Neuronal stem cell (in vitro differentiated cells): ENCODE results near the gene DGKB.

Experiments used
- DNase-seq: peaks from one replicate; pipeline ENCODE4 v3.0.0-alpha.2; 2013; ENCODE audit warnings: low spot score
- H2AFZ ChIP-seq: one replicate; pipeline ENCODE4 v1.6.1; 2013; ENCODE audit warnings: mild to moderate bottlenecking, low read length, inconsistent platforms
- H2AK5ac ChIP-seq: 2 replicates; pipeline ENCODE4 v1.6.1; 2013; ENCODE audit warnings: low read depth, mild to moderate bottlenecking, inconsistent platforms, low read length, moderate library complexity, mixed read lengths
- H2BK120ac ChIP-seq: 2 replicates; pipeline ENCODE4 v1.6.1; 2013; ENCODE audit warnings: low read depth, mild to moderate bottlenecking, inconsistent platforms, low read length, moderate library complexity, mixed read lengths
- H2BK12ac ChIP-seq: one replicate; pipeline ENCODE4 v1.6.1; 2013; ENCODE audit warnings: low read length, inconsistent platforms
- H2BK15ac ChIP-seq: 2 replicates; pipeline ENCODE4 v1.6.1; 2013; ENCODE audit warnings: mild to moderate bottlenecking, low read length, inconsistent platforms, mixed read lengths
- H2BK5ac ChIP-seq: one replicate; pipeline ENCODE4 v1.6.1; 2013; ENCODE audit warnings: inconsistent platforms, mild to moderate bottlenecking, low read length, moderate library complexity
- H3K14ac ChIP-seq: one replicate; pipeline ENCODE4 v1.6.1; 2013; ENCODE audit warnings: low read length, inconsistent platforms
- H3K18ac ChIP-seq: 2 replicates; pipeline ENCODE4 v1.6.1; 2013; ENCODE audit warnings: low read length, inconsistent platforms
- H3K23ac ChIP-seq: 2 replicates; pipeline ENCODE4 v1.6.1; 2013; ENCODE audit warnings: low read depth, mild to moderate bottlenecking, mixed read lengths, low read length, inconsistent platforms; ENCODE audit not compliant: poor library complexity
- H3K27ac ChIP-seq: replicated peaks from 3 replicates; pipeline ENCODE4 v1.5.1; 2013; ENCODE audit warnings: low read length, inconsistent platforms
- H3K27me3 ChIP-seq, 3 experiments: 2 replicates each; pipeline ENCODE4 v1.6.1; 2013; ENCODE audit warnings: low read length in 3 of 3, mild to moderate bottlenecking in 2 of 3, inconsistent platforms in 1 of 3, low read depth in 1 of 3, mixed read lengths in 1 of 3, moderate library complexity in 1 of 3; ENCODE audit not compliant: control insufficient read depth in 3 of 3, insufficient read depth in 3 of 3
- H3K36me3 ChIP-seq, 2 donors: replicated peaks in 1 of 2; 2 replicates each; pipeline ENCODE4 v1.6.1; 2013; ENCODE audit warnings: low read length in 2 of 2; ENCODE audit not compliant: control insufficient read depth in 2 of 2, insufficient read depth in 2 of 2
- H3K4ac ChIP-seq: 2 replicates; pipeline ENCODE4 v1.6.1; 2013; ENCODE audit warnings: inconsistent platforms, mild to moderate bottlenecking, low read length, moderate library complexity
- H3K4me1 ChIP-seq, 2 donors: 1 replicate in 1 of 2; 2 replicates in 1 of 2; pipeline ENCODE4 v1.6.1; 2013; ENCODE audit warnings: low read length in 2 of 2, low read depth in 1 of 2; ENCODE audit not compliant: control insufficient read depth in 2 of 2, insufficient read depth in 1 of 2
- H3K4me2 ChIP-seq: one replicate; pipeline ENCODE4 v1.6.1; 2013; ENCODE audit warnings: mild to moderate bottlenecking, low read length, inconsistent platforms; ENCODE audit not compliant: insufficient read depth, poor library complexity, severe bottlenecking
- H3K4me3 ChIP-seq, 2 donors: 2 replicates each; pipeline ENCODE4 v1.5.1; 2013; ENCODE audit warnings: low read length in 2 of 2, mild to moderate bottlenecking in 2 of 2, inconsistent platforms in 1 of 2, moderate library complexity in 1 of 2
- H3K79me1 ChIP-seq: one replicate; pipeline ENCODE4 v1.6.1; 2013; ENCODE audit warnings: low read depth, mild to moderate bottlenecking, inconsistent platforms, low read length, moderate library complexity
- H3K9ac ChIP-seq: one replicate; pipeline ENCODE4 v1.6.1; 2013; ENCODE audit warnings: mild to moderate bottlenecking, low read depth, low read length, inconsistent platforms; ENCODE audit not compliant: poor library complexity
- H3K9me3 ChIP-seq, 2 donors: replicated peaks in 1 of 2; 2 replicates each; pipeline versions ENCODE3 to v1.6.1; 2013; ENCODE audit warnings: low read length in 2 of 2, mild to moderate bottlenecking in 2 of 2, inconsistent platforms in 1 of 2, low read depth in 1 of 2, mixed read lengths in 1 of 2, moderate library complexity in 1 of 2; ENCODE audit not compliant: control insufficient read depth in 2 of 2, insufficient read depth in 1 of 2
- H4K8ac ChIP-seq: one replicate; pipeline ENCODE4 v1.6.1; 2013; ENCODE audit warnings: low read depth, mild to moderate bottlenecking, inconsistent platforms, low read length, moderate library complexity
- H4K91ac ChIP-seq: one replicate; pipeline ENCODE4 v1.6.1; 2013; ENCODE audit warnings: low read length, low read depth, mild to moderate bottlenecking, inconsistent platforms; ENCODE audit not compliant: poor library complexity
- WGBS, 2 donors: extraction: QIAGEN DNeasy Blood & Tissue Kit; methylation state at CpG; one replicate each; pipeline ENCODE4 v1.1.7; 2013; ENCODE audit warnings: missing lambda C conversion rate in 2 of 2, mixed read lengths in 1 of 2; ENCODE audit not compliant: insufficient read length in 2 of 2, insufficient replicate concordance in 1 of 2; ENCODE audit errors: extremely low coverage in 2 of 2; 5-methylcytosine and 5-hydroxymethylcytosine counted together

DGKB gene

DNA sequence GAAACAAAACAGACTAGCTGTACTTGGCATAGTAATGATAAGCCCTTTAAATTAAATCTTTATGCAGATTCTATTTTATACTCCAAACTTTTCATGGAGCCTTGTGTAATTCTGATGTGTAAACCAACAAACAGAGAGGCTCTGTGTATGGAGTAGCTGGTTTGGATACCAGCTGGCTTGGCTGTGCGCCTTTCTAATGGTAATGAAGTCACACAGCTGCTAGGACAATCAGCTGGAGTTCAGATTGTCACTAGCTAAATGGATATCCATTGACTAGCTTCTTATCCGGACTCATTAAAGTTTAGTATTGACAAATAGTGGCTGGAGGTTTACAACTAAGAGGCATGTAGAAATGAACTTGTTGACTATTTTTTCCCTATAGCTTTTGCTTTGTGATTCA, 398.4 kb downstream of the DGKB start:
- H3K14ac ChIP-seq, result no peak overlapping the region
- H3K27me3 ChIP-seq, result no peaks in the 10 kb centered on the region
- no peak overlapping the region for H3K18ac ChIP-seq
- H4K8ac ChIP-seq, result no peak overlapping the region
- H2BK120ac ChIP-seq, result no peak overlapping the region
- no peak overlapping the region for H3K9ac ChIP-seq
- H3K9me3 ChIP-seq, result peaks cover 0 to 4% of the 10 kb centered on the region in 2 donors
- WGBS, 2 donors, result no CpG with 5 or more reads among the region's 2 CpGs
- no peak overlapping the region for H3K4me2 ChIP-seq
- H3K4me3 ChIP-seq, result no peak overlapping the region
- no peak overlapping the region for H4K91ac ChIP-seq
- no peak overlapping the region for H2BK5ac ChIP-seq
- H2AFZ ChIP-seq, result no peak overlapping the region
- H3K27ac ChIP-seq, result no peak overlapping the region
- peaks cover 4 to 5% of the 10 kb centered on the region in 2 donors for H3K4me1 ChIP-seq
- no peak overlapping the region for H2BK15ac ChIP-seq
- no peaks in the 10 kb centered on the region for H3K36me3 ChIP-seq
- DNase-seq, result peak; percentile 46
- H3K79me1 ChIP-seq, result no peaks in the 10 kb centered on the region
- no peak overlapping the region for H3K23ac ChIP-seq
- H2BK12ac ChIP-seq, result no peak overlapping the region
- H2AK5ac ChIP-seq, result no peak overlapping the region
- H3K4ac ChIP-seq, result no peak overlapping the region

DNA sequence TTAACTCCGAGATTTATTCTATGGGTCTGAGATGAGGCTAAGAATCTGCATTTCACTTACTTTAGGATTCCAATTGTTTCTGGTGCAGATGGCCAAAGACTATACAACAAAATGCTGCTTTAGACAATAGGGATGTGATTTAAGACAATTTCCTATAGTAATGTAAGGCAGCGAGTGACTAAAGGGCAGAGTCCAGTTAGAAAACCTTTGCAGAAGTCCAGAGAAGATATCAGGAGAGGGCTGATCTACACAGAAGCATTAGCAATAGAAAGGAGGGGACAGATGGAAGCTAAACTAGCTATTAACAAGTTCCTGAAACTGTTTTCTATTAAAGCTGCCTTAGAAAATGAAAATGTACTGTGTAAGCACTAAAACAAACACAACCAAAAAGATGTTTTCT, 398.9 kb downstream of the DGKB start:
- Histone ChIP-seq H3K4me3 (no peak overlapping the region), H3K4ac (no peak overlapping the region), H3K23ac (no peak overlapping the region), H2BK15ac (no peak overlapping the region), H2BK120ac (no peak overlapping the region), H3K9ac (no peak overlapping the region), H3K9me3 (peaks cover 0 to 4% of the 10 kb centered on the region in 2 donors), H3K36me3 (no peaks in the 10 kb centered on the region), H4K8ac (no peak overlapping the region), H2BK5ac (no peak overlapping the region), H3K27ac (peak overlapping the region; percentile 31), H3K27me3 (no peaks in the 10 kb centered on the region), H3K18ac (no peak overlapping the region), H4K91ac (no peak overlapping the region), H3K79me1 (no peaks in the 10 kb centered on the region), H2AFZ (peak overlapping the region; percentile 0), H3K14ac (no peak overlapping the region), H2BK12ac (no peak overlapping the region), H3K4me2 (no peak overlapping the region), H2AK5ac (no peak overlapping the region), H3K4me1 (peaks cover 4 to 5% of the 10 kb centered on the region in 2 donors)
- WGBS, 2 donors, result no CpG with 5 or more reads among the region's 2 CpGs
- no peak for DNase-seq

DNA sequence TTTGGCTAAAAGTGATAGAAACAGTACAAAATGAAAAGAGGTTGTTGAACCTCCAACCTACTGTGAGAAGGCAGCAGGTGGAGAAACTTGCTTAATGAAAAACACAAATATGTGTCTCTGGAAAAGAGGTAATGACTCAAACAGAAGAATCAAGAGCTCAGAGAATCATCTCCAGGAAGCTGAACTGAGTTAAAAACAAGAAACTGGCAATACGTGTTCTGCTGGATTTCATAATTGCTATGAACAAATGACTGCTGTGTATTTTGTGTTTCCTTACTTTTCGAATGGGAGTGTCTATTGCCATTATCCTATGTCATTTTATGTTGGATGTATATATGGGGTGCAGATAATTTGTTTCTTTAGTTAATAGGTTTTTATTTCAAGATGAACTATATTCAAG, 401.1 kb downstream of the DGKB start:
- H2AFZ ChIP-seq, result no peak overlapping the region
- H3K9me3 ChIP-seq, result no peaks in the 10 kb centered on the region
- no peak overlapping the region for H2BK15ac ChIP-seq
- H3K4ac ChIP-seq, result no peak overlapping the region
- no peak overlapping the region for H3K4me2 ChIP-seq
- no peak overlapping the region for H2AK5ac ChIP-seq
- DNase-seq, result no peak
- no peak overlapping the region for H4K91ac ChIP-seq
- H2BK5ac ChIP-seq, result no peak overlapping the region
- H4K8ac ChIP-seq, result no peak overlapping the region
- H3K4me3 ChIP-seq, result no peak overlapping the region
- no peak overlapping the region for H2BK12ac ChIP-seq
- no peak overlapping the region for H3K23ac ChIP-seq
- H3K79me1 ChIP-seq, result no peaks in the 10 kb centered on the region
- H3K36me3 ChIP-seq, result no peaks in the 10 kb centered on the region
- H3K14ac ChIP-seq, result no peak overlapping the region
- H2BK120ac ChIP-seq, result no peak overlapping the region
- H3K18ac ChIP-seq, result no peak overlapping the region
- H3K4me1 ChIP-seq, result peaks cover 4 to 5% of the 10 kb centered on the region in 2 donors
- no peak overlapping the region for H3K27ac ChIP-seq
- H3K9ac ChIP-seq, result no peak overlapping the region
- no CpG with 5 or more reads among the region's 2 CpGs for WGBS, 2 donors
- no peaks in the 10 kb centered on the region for H3K27me3 ChIP-seq

DNA sequence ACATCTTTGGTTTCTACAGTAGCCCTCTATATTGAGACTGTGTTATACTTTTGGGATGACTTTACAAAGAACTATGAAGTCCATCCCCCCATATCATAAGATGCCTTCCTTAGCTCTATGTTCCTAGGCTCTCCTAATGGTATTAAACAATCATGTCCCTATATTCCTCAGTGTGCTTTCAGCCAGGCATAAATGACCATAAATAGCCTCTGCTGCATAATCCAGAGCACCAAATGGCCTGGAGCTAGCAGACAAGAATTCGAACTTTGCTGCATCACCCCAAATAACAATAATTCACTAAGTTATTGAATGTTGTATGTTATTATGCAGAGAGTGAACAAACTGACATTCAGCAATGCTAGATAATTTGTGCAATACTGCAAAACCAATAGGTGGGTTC, 405.2 kb downstream of the DGKB start:
- no peak overlapping the region for H2BK120ac ChIP-seq
- no peak overlapping the region for H2AK5ac ChIP-seq
- no peak overlapping the region for H2BK15ac ChIP-seq
- no peak for DNase-seq
- no peak overlapping the region for H4K8ac ChIP-seq
- no peak overlapping the region for H3K27ac ChIP-seq
- no peak overlapping the region for H4K91ac ChIP-seq
- H3K9me3 ChIP-seq, result no peaks in the 10 kb centered on the region
- H3K9ac ChIP-seq, result no peak overlapping the region
- H2BK12ac ChIP-seq, result no peak overlapping the region
- H3K18ac ChIP-seq, result no peak overlapping the region
- no peak overlapping the region for H2AFZ ChIP-seq
- H3K79me1 ChIP-seq, result no peaks in the 10 kb centered on the region
- no peak overlapping the region for H3K4me2 ChIP-seq
- H2BK5ac ChIP-seq, result no peak overlapping the region
- no CpG with 5 or more reads among the region's 1 CpG for WGBS, 2 donors
- H3K4me3 ChIP-seq, result no peak overlapping the region
- no peaks in the 10 kb centered on the region for H3K36me3 ChIP-seq
- H3K4me1 ChIP-seq, result no peaks in the 10 kb centered on the region
- H3K23ac ChIP-seq, result no peak overlapping the region
- no peak overlapping the region for H3K14ac ChIP-seq
- no peak overlapping the region for H3K4ac ChIP-seq
- H3K27me3 ChIP-seq, result no peaks in the 10 kb centered on the region
